Activated CD4-positive, alpha-beta T cell treated with anti-CD3 and anti-CD28 coated beads, Interleukin-2, amount 50 U/mL, for 16 hours (primary cell): ENCODE measurements around the gene LDLRAP1.

ENCODE experiments used
- DNase-seq: peaks from one replicate; pipeline ENCODE4 v3.0.0-alpha.2; 2020

The LDLRAP1 gene

GRCh38 chr1:25524568-25525360, 18.6 kb upstream of the LDLRAP1 start:
- DNase-seq: no peak

DNA sequence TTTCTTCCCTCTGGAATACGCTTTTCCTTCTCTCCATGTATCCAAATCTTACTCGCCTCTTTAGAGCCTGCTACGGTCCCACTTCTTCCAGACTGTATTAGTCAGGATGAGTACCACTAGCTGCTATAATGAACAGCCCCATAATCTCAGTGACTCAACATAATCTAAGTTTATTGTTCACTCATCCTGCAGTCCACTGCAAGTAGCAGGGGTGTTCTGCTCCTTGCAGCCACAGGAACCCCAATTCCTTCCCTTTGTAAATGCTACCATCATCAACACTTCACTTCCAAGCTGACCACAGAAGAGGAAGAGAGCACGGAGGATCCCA, 18.1 kb upstream of the LDLRAP1 start:
- DNase-seq: no peak

GRCh38 chr1:25526753-25527152, 16.7 kb upstream of the LDLRAP1 start:
- no peak for DNase-seq

GRCh38 chr1:25527226-25527846, 16.1 kb upstream of the LDLRAP1 start:
- DNase-seq: no peak

- no peak for DNase-seq
Observed at GRCh38 chr1:25527946-25528595, 15.3 kb upstream of the LDLRAP1 start.

- DNase-seq: no peak
Observed at GRCh38 chr1:25528881-25529517, 14.4 kb upstream of the LDLRAP1 start.

DNA sequence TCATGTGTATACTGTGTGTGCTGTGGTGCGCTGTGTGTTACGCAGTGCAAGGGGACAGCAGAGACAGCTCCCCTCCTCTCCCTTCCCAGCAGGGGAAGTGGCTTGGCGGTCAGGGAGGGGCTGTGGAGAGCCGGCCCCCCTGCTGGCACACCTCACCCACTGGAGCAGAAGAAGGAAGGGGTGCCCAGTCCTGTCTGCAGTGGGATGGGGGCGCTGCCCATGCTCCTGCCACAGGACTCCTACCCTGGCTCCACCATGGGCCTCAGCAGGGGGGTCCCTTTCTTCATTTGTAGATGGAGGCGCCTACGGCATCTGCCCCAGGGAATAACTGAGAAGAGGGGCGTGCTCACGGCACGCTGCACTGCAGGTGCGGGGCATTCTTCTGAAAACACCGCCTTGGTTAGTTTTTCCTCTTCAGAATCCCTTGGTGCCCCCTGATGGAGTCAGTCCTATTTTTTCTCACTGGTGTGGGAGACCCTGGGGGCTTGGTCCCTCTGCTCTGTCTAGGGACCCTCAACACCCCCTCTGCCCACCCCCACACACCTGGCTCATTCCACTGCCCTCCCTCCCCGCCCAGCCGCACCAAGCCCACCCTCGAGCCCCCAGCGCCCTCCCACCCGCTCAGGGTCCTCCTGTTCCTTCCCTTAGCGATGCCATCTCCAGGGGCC, 13.8 kb upstream of the LDLRAP1 start:
- no peak for DNase-seq

GRCh38 chr1:25530186-25531081, 13.0 kb upstream of the LDLRAP1 start:
- DNase-seq: no peak

DNA sequence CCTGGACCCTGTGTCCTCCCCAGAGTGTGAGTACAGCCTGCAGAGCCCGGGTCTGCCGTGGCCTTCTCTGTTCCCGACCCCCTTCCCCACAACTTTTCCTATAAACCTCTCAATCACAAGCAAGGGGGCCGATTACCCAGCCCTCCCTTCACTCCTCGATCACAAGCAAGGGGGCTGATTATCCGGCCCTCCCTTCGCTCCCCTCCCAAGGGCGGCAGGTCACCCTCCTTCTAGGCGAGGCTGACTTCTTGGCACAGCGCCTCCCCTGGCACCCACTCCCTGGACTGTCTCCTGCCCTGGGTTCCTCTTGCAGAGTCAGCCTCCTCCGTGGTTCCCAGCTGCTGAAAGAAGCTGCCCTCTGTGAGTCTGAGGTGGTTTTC, 12.3 kb upstream of the LDLRAP1 start:
- DNase-seq: no peak

DNA sequence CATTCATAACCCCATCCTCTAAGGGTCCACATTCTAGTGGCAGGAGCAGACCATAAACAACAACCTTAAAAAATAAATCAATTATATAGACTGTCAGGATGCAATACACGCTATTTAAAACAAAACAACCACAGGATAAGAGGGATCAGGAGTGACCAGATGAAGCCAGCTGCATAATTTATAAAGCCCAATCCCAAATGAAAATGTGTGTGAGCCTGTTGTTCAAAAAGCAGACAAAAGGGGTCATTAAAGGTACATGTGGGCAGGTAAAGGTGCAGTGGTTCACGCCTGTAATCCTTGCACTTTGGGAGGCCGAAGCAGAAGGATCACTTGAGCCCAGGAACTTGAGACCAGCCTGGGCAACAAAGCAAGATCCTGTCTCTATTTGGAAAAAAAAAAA, 10.4 kb upstream of the LDLRAP1 start:
- no peak for DNase-seq

- DNase-seq: no peak
Observed at GRCh38 chr1:25533775-25534409, 9.5 kb upstream of the LDLRAP1 start.

GRCh38 chr1:25534410-25534788, 9.0 kb upstream of the LDLRAP1 start:
- no peak for DNase-seq

DNA sequence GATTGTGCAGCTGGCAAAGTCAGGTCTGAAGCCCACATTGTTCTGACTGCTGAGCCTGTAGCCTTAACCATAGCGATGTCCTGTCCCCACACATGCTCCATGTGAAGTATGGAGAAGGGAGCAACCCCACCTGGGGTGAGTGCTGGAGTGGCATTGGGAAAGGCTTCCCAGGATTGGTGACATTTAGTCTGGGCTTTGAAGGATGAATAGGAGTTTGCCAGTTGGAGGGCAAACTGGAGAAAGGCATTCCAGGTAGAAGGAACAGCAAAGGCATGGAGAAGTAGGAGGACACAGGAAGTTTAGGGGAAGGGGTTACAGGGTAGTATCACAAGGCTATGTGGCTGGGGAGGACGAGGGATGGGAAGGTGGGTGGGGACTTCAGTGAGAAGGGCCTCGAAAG, 7.3 kb upstream of the LDLRAP1 start:
- DNase-seq: no peak

GRCh38 chr1:25537153-25537831, 6.1 kb upstream of the LDLRAP1 start:
- no peak for DNase-seq

DNA sequence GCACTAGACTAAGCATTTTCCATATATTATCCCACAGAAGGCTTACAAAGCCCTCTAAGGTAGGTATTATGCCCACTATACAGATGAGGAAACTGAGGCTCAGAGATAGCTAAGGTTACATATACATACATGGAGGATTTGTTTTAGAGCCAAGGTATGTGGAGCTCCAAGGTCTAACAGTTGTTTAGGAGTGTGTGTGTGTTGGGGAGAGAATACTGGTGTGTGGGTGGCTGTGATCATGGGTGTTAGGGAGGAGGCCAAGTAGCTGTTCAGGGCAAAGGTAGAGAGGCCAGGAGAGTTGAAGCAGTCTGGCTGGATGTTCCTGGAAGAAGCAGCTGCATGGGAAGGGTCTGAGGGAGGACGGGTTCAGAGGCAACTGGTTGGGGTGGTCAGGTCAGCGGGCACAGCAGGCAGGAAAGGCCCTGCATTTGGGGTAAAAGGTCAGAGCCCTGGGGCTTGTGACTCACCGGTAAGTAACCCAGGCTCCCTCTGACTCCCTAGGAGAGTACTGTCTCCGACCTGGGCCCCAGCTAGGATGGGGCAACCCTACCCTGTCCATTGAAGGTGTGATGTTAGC, 5.1 kb upstream of the LDLRAP1 start:
- DNase-seq: no peak

DNA sequence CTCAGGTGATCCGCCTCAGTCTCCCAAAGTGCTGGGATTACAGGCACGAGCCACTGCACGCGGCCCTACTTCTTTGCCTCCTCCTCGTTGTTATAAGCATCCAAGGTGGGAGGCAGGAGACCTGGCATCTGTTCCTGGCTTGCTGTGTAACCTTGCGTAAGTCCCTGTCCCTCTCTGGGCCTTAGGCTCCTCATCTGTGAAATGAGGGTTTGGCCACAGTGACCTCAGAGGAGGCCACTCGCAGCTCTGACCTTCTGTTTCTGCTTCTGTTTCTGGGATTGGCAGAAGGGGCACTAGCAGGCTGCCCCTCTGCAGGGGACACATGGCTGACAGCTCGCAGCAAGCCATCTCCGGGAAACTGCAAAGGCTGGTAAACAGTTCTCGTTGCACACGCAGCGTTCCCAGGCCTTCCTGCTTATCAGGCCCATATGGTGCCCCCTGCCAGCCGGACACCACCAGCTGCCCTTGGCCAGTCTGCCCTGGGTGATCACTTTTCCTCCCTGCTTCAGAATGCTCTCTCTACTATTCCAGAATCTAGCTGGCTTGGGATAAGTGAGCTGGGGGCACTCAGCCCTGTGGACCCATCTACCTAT, 2.6 kb upstream of the LDLRAP1 start:
- DNase-seq: no peak

- DNase-seq: no peak
Observed at GRCh38 chr1:25541425-25541824, 2.0 kb upstream of the LDLRAP1 start.

- DNase-seq: no peak
Observed at GRCh38 chr1:25541889-25542658, 1.3 kb upstream of the LDLRAP1 start.

DNA sequence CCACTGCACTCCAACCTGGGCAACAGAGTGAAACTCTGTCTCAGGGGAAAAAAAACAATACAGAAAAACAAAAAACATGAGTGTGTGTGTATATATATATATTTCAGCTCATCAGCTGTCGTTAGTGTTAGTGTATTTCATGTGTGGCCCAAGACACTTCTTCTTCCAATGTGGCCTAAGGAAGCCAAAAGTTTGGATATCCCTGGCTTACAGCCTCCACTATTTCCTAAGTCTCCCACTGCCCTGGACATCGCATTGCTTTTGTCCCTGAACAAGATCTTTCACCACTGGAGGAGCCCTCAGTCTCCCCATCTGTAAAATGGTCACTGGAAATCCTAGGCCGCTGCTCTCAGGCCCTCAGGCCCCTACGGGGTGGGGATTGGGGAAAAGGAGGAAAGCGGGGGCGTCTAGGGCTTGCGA, 391 bp upstream of the LDLRAP1 start:
- no peak for DNase-seq
